Glutamatergic neuron (in vitro differentiated cells): Measurements from ENCODE around the gene CNTNAP2. TPM values are rescaled to one million over a fixed set of nuclear protein-coding genes. Genes with fewer than 3 reads are reported as not detected.

Experiments used
- DNase-seq: peaks from one replicate; pipeline ENCODE4 v3.0.0; 2022
- H3K27ac Mint-ChIP-seq: one replicate; pipeline ENCODE4 v1.8.0; 2020; ENCODE audit warnings: mild to moderate bottlenecking, mixed read lengths, inconsistent platforms; ENCODE audit not compliant: unreplicated experiment
- H3K27me3 Mint-ChIP-seq: one replicate; pipeline ENCODE4 v1.8.0; 2020; ENCODE audit warnings: mild to moderate bottlenecking, moderate library complexity, mixed read lengths, inconsistent platforms; ENCODE audit not compliant: unreplicated experiment
- H3K36me3 Mint-ChIP-seq: one replicate; pipeline ENCODE4 v1.8.0; 2020; ENCODE audit warnings: mild to moderate bottlenecking, mixed read lengths, inconsistent platforms; ENCODE audit not compliant: unreplicated experiment
- H3K4me1 Mint-ChIP-seq: one replicate; pipeline ENCODE4 v1.8.0; 2020; ENCODE audit warnings: mild to moderate bottlenecking, low read depth, mixed read lengths, inconsistent platforms; ENCODE audit not compliant: unreplicated experiment
- H3K4me3 Mint-ChIP-seq: one replicate; pipeline ENCODE4 v1.8.0; 2020; ENCODE audit warnings: mild to moderate bottlenecking, mixed read lengths, inconsistent platforms; ENCODE audit not compliant: unreplicated experiment
- H3K9me3 Mint-ChIP-seq: one replicate; pipeline ENCODE4 v1.8.0; 2020; ENCODE audit warnings: mild to moderate bottlenecking, moderate library complexity, mixed read lengths, inconsistent platforms; ENCODE audit not compliant: unreplicated experiment
- CTCF ChIP-seq: fragments of 200-600 bp; sonication (generic); IDR thresholded peaks from one replicate; pipeline ENCODE4 v1.5.0; 2021; ENCODE audit not compliant: partially characterized antibody, unreplicated experiment
- total RNA-seq: library from RNA; stranded (reverse); fragmentation: NEBNext Ultra II Directional; extraction: Animal tissue kit (Norgen Biotek cat#: 25700); gene quantifications from one replicate; pipeline ENCODE4 v1.2.1, GENCODE V29; 2021; ENCODE audit not compliant: unreplicated experiment

Gene CNTNAP2
- total RNA-seq, 1 donor from 2014 or later, result 25.8 TPM

- Mint-ChIP-seq H3K36me3 (no peaks in the 10 kb centered on the region), H3K27me3 (no peaks in the 10 kb centered on the region), H3K4me3 (no peak overlapping the region), H3K9me3 (no peaks in the 10 kb centered on the region), H3K4me1 (no peaks in the 10 kb centered on the region), H3K27ac (no peak overlapping the region)
- DNase-seq, result no peak
- TF ChIP-seq CTCF, result no peak
Observed at GRCh38 chr7:147944321-147944720, 1827.7 kb downstream of the CNTNAP2 start.

- H3K4me3 Mint-ChIP-seq, result no peak overlapping the region
- H3K27me3 Mint-ChIP-seq, result no peaks in the 10 kb centered on the region
- no peaks in the 10 kb centered on the region for H3K9me3 Mint-ChIP-seq
- no peak for TF ChIP-seq CTCF
- H3K4me1 Mint-ChIP-seq, result no peaks in the 10 kb centered on the region
- H3K27ac Mint-ChIP-seq, result no peak overlapping the region
- no peak for DNase-seq
- no peaks in the 10 kb centered on the region for H3K36me3 Mint-ChIP-seq
Observed at GRCh38 chr7:147952918-147953317, 1836.3 kb downstream of the CNTNAP2 start.

GRCh38 chr7:147968046-147968610 lies 1851.5 kb downstream of the CNTNAP2 start:
- H3K36me3 Mint-ChIP-seq, result no peaks in the 10 kb centered on the region
- H3K27ac Mint-ChIP-seq, result no peak overlapping the region
- H3K4me1 Mint-ChIP-seq, result no peaks in the 10 kb centered on the region

GRCh38 chr7:147971606-147972110 lies 1855.1 kb downstream of the CNTNAP2 start:
- no peaks in the 10 kb centered on the region for H3K4me1 Mint-ChIP-seq
- H3K27me3 Mint-ChIP-seq, result no peaks in the 10 kb centered on the region
- no peaks in the 10 kb centered on the region for H3K9me3 Mint-ChIP-seq
- no peak for TF ChIP-seq CTCF
- H3K36me3 Mint-ChIP-seq, result no peaks in the 10 kb centered on the region
- no peak overlapping the region for H3K27ac Mint-ChIP-seq
- no peak for DNase-seq
- no peak overlapping the region for H3K4me3 Mint-ChIP-seq

More at GRCh38 chr7:147968046-147968610, 1851.5 kb downstream of the CNTNAP2 start:
- Mint-ChIP-seq H3K4me3 (no peak overlapping the region), H3K9me3 (no peaks in the 10 kb centered on the region), H3K27me3 (no peaks in the 10 kb centered on the region)
- no peak for DNase-seq
- no peak for TF ChIP-seq CTCF

GRCh38 chr7:147978201-147978600 lies 1861.6 kb downstream of the CNTNAP2 start:
- peaks cover 2% of the 10 kb centered on the region for H3K4me1 Mint-ChIP-seq
- no peaks in the 10 kb centered on the region for H3K27me3 Mint-ChIP-seq
- no peaks in the 10 kb centered on the region for H3K36me3 Mint-ChIP-seq
- H3K27ac Mint-ChIP-seq, result no peak overlapping the region
- H3K9me3 Mint-ChIP-seq, result no peaks in the 10 kb centered on the region
- no peak for DNase-seq
- no peak for TF ChIP-seq CTCF
- H3K4me3 Mint-ChIP-seq, result no peak overlapping the region
